Stimulated activated CD8-positive, alpha-beta memory T cell treated with anti-CD3 and anti-CD28 coated beads, Interleukin-4, amount 100 ng/mL, for 4 hours (primary cell): ENCODE measurements around the gene TCF7L2.

ENCODE experiments used
- DNase-seq, 2 donors: peaks; one replicate each; pipeline ENCODE4 v3.0.0-alpha.2; 2020; ENCODE audit warnings: low read depth in 2 of 2, low spot score in 1 of 2

TCF7L2 gene

DNA sequence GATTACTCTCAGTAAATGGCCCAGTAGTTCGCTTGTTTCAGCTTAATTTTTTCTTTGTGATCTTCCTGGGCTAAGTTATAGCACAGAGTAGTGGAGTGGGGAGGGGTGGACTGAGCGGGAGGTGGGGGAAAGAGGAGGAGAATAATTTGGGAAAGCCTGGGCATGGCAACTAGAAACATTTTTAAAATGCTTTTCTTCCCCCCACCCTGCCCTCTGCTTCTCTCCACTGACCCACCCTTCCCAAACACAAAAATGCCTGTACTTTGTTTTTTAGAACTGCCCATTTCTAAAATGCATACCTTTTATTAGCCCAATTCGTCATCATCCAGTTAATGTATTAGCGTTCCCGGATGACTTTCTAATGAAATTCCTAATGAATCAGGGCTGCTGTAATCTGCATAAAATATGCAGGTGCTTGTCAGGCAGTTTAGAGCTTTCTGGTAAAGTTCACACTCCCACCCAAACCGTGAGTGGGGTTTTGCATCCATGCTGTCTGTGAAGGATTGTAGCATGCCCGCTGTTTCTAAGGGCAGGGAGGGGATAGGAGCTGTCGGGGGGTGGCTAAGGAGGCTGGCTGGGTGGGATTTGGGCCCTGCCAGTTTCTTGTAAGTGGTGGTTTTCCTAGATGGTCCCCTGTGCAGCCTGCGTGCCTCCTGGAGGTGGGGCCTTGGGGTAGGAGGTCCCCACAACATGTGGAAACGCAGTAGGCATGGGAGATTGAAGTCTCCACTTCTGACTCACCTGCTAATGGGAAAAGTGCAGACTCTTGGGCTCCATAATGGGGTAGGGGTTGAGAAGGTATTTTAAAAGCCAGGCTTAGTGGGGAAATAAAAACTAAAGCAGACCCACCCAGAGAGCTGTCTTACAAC is 190.3 kb downstream of the TCF7L2 start:
- DNase-seq: no peak

GRCh38 chr10:113142601-113143362 is 192.7 kb downstream of the TCF7L2 start:
- no peak for DNase-seq

DNA sequence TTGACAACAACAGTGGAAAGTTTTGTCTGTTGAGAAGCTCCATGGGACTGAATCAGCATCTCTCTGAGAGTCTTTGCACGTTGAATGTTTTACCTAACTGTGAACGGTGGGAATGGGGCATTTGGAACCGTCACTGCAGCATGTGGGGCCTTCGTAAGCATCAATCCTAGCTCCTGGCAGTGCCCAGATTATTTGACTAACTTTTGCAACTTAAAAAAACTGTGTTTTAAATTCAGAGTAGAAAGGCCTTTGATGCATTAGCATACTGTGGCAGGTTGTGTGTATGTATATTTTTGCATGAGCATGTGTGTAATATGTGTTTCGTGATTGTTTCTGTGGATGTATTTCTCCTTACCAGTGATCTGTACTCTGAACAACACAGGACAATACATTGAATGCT is 194.5 kb downstream of the TCF7L2 start:
- DNase-seq: no peak

- DNase-seq: no peak
Observed at GRCh38 chr10:113148071-113148825, 198.2 kb downstream of the TCF7L2 start.

GRCh38 chr10:113148901-113149300 is 198.9 kb downstream of the TCF7L2 start:
- no peak for DNase-seq

GRCh38 chr10:113149626-113150025 is 199.6 kb downstream of the TCF7L2 start:
- DNase-seq: no peak

DNA sequence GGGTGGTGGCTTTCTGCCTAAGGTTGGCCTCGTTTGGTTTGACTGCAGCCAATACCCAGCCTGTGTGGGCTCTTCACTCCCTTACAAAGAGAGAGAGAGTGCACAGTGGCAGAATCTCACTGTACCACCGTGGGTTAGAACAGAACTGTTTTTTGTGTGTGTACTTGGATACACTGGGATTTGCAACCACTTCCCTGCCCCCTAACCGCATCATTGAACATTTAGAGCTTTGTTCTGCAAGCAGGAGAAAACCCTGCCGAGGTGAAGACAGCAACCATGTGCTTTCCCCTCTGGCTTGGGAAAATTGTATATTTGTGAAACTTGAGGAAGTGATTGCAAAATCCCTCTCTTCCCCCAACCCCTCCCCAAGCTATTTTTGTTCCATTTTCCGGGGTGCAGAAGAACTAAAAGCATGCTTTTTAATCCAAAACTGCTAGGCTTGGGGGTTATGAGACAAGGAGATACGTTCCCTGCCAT is 201.2 kb downstream of the TCF7L2 start:
- DNase-seq: no peak

- DNase-seq: no peak
Observed at GRCh38 chr10:113153493-113154102, 203.6 kb downstream of the TCF7L2 start.

DNA sequence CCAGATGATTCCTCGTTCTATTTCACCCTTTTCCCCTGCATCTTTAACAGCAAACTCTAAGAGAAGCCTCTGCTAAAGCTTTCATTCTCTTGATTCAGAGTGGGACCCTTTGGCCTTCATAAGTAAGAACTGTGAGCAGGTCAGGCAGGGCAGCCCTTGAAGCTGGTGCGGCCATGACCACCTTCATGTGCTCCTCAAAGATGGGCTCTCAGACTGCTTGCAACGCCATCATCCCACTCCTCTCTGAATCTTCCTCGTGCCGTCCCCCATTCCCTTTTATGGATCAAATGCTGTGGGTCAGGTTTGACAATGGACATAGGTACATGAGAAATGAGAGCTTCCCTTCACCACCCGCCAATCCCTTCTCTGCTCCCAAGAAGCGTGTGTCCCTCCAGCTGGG is 207.4 kb downstream of the TCF7L2 start:
- no peak for DNase-seq

- no peak for DNase-seq
Observed at GRCh38 chr10:113158183-113158582, 208.1 kb downstream of the TCF7L2 start.

DNA sequence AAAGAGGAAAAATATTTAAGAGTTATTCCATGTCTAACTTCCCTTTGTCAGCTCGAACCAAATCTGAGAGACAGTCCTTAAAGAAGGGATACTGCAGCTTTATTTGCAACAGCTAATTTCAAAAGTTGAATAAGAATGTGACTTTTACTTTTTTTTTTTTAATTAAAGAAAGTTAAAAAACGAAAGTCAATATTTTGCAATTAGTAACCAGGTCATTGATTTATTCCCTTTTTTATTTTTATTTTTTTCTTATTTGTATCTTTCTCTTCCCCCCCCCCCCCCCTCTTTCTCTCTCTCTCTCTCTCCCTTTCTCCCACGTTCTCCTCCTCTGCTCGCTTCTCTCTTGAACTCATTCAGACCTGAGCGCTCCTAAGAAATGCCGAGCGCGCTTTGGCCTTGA is 209.5 kb downstream of the TCF7L2 start:
- DNase-seq: no peak

- no peak for DNase-seq
Observed at GRCh38 chr10:113160641-113161040, 210.6 kb downstream of the TCF7L2 start.

DNA sequence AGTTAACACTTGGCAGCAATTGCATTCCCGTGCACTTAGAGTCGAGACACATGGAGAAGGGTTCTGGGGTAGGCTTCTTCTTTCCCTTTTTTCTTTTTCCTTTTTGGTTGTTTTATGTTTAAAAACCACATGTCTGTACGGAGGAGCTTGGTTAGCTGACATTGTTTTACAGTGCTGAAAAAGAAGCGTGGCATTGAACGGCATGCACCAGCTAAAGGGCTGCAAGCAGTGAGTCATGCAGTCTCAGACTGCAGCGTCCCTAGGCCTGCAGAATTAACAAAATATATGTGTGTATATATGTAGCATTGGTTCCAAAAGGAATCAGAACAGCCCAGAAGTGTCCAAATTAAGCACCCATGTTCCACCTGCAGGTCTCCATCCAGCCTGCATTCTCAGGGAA is 211.0 kb downstream of the TCF7L2 start:
- no peak for DNase-seq

DNA sequence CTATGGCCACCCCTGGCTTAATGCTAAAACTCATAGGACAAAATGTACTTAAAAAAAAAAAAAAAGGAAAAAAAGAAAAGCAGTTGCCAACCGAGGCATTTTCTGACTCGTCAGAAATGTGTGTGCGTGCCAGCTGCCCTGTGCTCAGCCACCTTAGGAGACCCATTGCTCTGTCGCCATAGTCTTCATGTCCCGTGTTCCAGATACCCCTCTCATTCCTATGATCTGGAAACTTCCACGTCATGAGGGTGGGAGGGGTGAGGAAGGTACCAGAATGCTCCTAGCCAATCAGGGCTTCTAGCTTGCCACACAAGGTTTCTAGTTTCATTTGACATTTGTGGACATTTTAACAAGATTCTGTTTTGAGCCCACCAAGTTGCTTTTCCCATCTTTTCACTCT is 212.9 kb downstream of the TCF7L2 start:
- DNase-seq: no peak

- DNase-seq: no peak
Observed at GRCh38 chr10:113165673-113166072, 215.6 kb downstream of the TCF7L2 start.

GRCh38 chr10:113167702-113168101 is 217.7 kb downstream of the TCF7L2 start:
- DNase-seq: no peak

- DNase-seq: no peak
Observed at GRCh38 chr10:113168584-113168983, 218.5 kb downstream of the TCF7L2 start.

DNA sequence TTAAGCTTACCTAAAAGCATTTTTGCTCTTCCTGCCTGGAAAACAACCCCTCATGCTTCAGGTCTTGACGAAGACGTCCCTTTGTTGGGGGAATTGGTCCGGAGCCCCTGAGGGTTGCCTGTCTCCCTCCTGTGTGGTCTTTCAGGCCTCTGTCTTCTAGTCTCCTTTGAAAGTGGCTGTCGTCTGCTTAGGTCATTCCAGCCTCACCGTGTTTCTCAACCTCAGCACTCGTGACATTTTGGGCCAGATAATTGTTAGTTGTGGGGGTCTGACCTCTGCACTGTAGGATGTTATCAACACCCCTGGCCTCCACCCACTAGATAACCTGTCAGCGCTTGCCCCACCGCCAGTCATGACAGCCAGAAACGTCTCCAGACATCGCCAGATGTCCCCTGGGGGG is 219.1 kb downstream of the TCF7L2 start:
- DNase-seq: no peak

DNA sequence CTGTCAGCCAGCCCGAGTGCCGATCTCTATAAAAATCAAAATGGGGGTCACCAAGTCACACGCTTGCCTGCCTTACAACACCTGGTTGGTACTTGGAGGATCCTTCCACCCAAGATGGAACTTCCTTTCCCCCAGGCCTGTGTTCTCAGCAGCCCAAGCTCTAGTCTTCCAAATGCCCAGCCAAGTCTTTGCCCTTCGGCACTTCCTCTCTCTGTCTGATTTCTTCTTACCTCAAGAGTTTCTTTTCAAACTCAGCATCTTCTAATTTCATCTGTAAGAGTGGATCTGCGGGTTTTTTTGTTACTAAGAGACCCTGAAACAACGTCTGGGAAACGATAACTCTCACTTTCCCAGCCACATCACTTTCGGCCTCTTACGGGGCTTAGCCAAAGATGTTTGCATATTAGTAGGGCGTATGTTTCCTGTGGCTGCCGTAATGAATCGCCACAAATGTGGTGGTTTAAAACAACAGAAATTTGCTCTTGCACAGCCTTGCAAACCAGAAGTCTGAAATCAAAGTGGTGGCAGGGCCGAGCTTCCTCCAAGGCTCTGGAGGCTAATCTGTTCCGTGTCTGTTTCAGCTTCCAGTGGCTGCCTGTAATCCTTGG is 219.9 kb downstream of the TCF7L2 start:
- DNase-seq: no peak

GRCh38 chr10:113171662-113172061 is 221.6 kb downstream of the TCF7L2 start:
- no peak for DNase-seq

GRCh38 chr10:113175176-113175575 is 225.1 kb downstream of the TCF7L2 start:
- no peak for DNase-seq
